ENCODE results near the gene SPATA20.

- TF ChIP-seq CTCF (IDR thresholded peaks at IDR 0.05), result no peak
- no peak for TF ChIP-seq ZFX (IDR thresholded peaks at IDR 0.05; ENCODE audit: borderline replicate concordance)
Observed at GRCh38 chr17:50570528-50570927, 23.6 kb downstream of the SPATA20 start.
